ENCODE measurements around the gene ATP23. TPM values are rescaled to one million over a fixed set of nuclear protein-coding genes. Genes with fewer than 3 reads are reported as not detected.

The ATP23 gene
- total RNA-seq, 1 experiment from 2014 or later = 6.1 TPM

- Mint-ChIP-seq H3K4me1 (peaks cover 6% of the 10 kb centered on the region), H3K4me3 (no peak overlapping the region), H3K27ac (no peak overlapping the region), H3K9me3 (peaks cover 3% of the 10 kb centered on the region; the same call in 1 of the 2 replicates), H3K27me3 (ENCODE audit: low read depth) (peaks cover 16% of the 10 kb centered on the region), H3K36me3 (no peaks in the 10 kb centered on the region)
- TF ChIP-seq TEAD1 (CRISPR knock-in tag; IDR thresholded peaks at IDR 0.05) = no peak
- no peak for TF ChIP-seq MYBL2 (CRISPR knock-in tag; IDR thresholded peaks at IDR 0.05)
- no peak for TF ChIP-seq NFYB (CRISPR knock-in tag; conservative IDR thresholded peaks at IDR 0.05; ENCODE audit: low read depth)
- no peak for TF ChIP-seq SP1 (CRISPR knock-in tag; conservative IDR thresholded peaks at IDR 0.05)
- TF ChIP-seq ZMAT4 (CRISPR knock-in tag; IDR thresholded peaks at IDR 0.05) = no peak
- TF ChIP-seq ARID4B (CRISPR knock-in tag; IDR thresholded peaks at IDR 0.05; ENCODE audit: borderline replicate concordance) = no peak
- no peak for TF ChIP-seq GTF2I (CRISPR knock-in tag; conservative IDR thresholded peaks at IDR 0.05)
- no peak for TF ChIP-seq ZNF416 (CRISPR knock-in tag; IDR thresholded peaks at IDR 0.05)
- no peak for TF ChIP-seq ZSCAN18 (CRISPR knock-in tag; IDR thresholded peaks at IDR 0.05)
- TF ChIP-seq AR (CRISPR knock-in tag; IDR thresholded peaks at IDR 0.05) = no peak
- no peak for TF ChIP-seq ATF2 (CRISPR knock-in tag; IDR thresholded peaks at IDR 0.05; ENCODE audit: borderline replicate concordance, low read depth)
- TF ChIP-seq NFATC4 (CRISPR knock-in tag; IDR thresholded peaks at IDR 0.05) = no peak
- DNase-seq (ENCODE audit: low spot score) (no peak), ATAC-seq (no peak; the same call in 1 of the 2 replicates)
- CTCF ChIA-PET = no interaction called here
- POLR2A ChIA-PET = no interaction called here
Measured at GRCh38 chr12:57918147-57918546, 23.2 kb upstream of the ATP23 start.

- Mint-ChIP-seq H3K9me3 (peaks cover 6% of the 10 kb centered on the region), H3K27me3 (ENCODE audit: low read depth) (peaks cover 4% of the 10 kb centered on the region; the same call in 1 of the 2 replicates), H3K4me3 (no peak overlapping the region), H3K4me1 (no peaks in the 10 kb centered on the region), H3K27ac (no peak overlapping the region), H3K36me3 (no peaks in the 10 kb centered on the region)
- ATAC-seq = no peak
- CTCF ChIA-PET = no interaction called here
- POLR2A ChIA-PET = no interaction called here
- no peak for DNase-seq (ENCODE audit: low spot score)
- TF ChIP-seq EMX1 (CRISPR knock-in tag; IDR thresholded peaks at IDR 0.05) = no peak
- TF ChIP-seq ELF4 (CRISPR knock-in tag; IDR thresholded peaks at IDR 0.05; ENCODE audit: low read depth) = no peak
- TF ChIP-seq ZNF396 (CRISPR knock-in tag; IDR thresholded peaks at IDR 0.05; ENCODE audit: borderline replicate concordance) = no peak
- TF ChIP-seq ATF6 (CRISPR knock-in tag; IDR thresholded peaks at IDR 0.05) = no peak
- TF ChIP-seq NFATC4 (CRISPR knock-in tag; IDR thresholded peaks at IDR 0.05) = no peak
- TF ChIP-seq ATF2 (CRISPR knock-in tag; IDR thresholded peaks at IDR 0.05; ENCODE audit: borderline replicate concordance, low read depth) = no peak
- no peak for TF ChIP-seq ZNF281 (CRISPR knock-in tag; IDR thresholded peaks at IDR 0.05)
Measured at GRCh38 chr12:57927086-57927485, 14.3 kb upstream of the ATP23 start.

All from WTC11 (cell line).